HG02623 (cell line): ENCODE measurements around the gene C22orf31.

Experiments
- ATAC-seq: cut with Tn5 transposase; IDR thresholded peaks from one replicate; pipeline ENCODE4 v1.9.1; 2021; ENCODE audit warnings: moderate library complexity; ENCODE audit not compliant: unreplicated experiment

Gene C22orf31

DNA sequence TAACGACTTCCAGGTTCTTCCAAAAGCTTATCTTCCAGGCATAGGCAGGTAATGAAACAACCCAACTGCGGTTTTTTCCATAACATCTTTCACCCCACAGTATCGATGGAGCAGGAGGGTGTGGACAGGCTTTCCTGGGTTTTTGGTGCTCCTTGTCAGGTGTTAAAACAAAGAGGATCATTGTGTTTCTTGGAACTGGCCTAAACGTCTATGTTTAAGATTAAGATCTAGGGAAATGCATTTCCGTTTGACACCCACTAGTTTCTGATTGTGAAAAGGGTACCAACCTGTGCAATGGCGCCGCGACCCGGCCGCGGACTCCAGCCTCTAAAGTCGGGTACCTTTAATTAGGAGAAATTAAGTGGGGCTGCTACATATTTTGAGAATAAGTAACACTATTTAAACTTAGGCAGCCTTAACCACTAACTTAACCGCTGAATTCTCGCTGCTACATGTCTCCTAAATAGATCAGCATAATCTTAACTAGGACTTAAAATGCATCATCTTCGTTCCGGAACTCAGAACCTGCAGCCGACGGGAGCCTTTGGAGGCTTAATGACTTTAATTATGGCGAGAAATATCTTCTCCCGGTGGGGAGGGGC, 31.5 kb downstream of the C22orf31 start:
- ATAC-seq: no peak

- no peak for ATAC-seq
Measured at GRCh38 chr22:29029202-29030000, 32.2 kb downstream of the C22orf31 start.

DNA sequence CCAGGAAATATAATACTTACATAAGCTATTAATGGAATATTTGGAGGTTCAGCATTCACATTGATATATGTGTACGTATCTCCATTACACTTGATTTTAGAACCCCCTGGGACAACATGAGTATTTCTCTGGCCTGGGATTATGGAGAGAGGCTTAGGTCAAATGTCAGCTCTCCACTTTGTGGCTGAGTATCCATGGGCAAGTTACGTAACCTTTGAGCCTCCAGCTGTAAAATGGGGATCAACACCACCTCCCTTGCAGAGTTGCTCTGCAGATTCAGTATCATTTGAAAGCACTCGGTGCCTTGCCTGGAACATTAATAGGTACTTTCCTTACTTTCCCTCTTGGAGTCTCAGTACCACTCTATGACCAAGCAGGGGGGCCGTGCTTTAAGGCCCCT, 33.2 kb downstream of the C22orf31 start:
- no peak for ATAC-seq

DNA sequence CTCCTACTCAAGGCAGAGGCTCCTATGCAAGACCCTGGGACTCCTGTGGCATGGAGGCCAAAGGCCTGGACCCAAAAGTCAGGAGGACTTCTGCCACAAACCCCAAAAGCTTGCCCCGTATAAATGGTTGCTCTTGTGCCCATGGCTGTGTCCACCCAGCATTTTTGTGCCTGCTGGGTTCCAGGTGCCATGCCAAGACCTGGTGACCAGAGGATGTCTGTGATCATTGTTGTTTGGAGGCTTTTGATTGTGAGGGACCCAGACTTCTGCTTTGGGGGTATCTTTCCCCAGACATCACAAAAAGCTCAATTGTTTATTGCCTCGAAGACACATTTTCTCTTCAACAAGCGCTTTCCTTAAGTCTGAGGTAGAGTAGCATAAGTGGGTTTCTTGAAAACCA, 35.1 kb downstream of the C22orf31 start:
- no peak for ATAC-seq

- ATAC-seq: no peak
Measured at GRCh38 chr22:29023172-29023796, 38.3 kb downstream of the C22orf31 start.

GRCh38 chr22:29022101-29022817, 39.4 kb downstream of the C22orf31 start:
- ATAC-seq: no peak

GRCh38 chr22:29018293-29019189, 43.1 kb downstream of the C22orf31 start:
- no peak for ATAC-seq

DNA sequence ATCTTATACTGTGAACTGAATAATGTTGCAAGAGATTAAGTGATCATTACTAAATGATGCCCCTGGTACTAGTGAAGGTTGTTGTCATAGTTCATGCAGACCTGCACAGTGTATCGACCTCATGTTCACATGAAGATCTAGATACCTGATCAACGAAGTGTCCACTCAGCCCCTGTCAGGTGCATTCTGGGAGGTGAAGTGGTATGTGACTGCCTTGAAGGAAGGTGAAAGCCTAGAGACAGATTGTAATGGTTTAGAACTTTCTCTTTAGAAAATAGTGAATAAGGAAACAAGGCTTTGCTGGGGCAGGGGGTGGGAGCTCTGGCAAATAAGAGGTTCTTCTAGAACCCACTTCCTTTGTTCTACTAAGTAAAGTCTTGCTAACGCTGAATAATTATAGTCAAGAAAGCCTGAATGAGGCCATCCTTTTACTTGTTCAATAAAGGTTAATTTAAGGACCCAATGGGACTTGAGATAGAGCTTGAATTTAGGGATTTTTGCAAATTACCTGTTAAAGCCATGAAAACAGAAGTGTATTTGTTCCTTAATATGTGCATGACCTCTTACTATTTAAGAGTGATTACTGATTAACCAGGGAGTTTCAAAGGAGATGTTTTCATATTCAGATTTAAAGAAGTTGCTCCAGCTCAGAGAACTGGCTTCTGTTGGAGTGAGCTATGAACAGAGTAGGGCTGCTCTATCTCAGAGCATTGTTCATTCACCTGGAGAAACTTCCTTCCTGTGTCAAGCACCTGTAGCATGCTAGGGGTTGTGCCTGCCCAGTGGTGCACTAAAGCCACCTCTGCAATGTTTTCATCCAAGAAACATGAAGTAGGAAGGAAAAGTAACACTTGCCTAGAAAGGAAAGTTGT, 45.3 kb downstream of the C22orf31 start:
- ATAC-seq: no peak

DNA sequence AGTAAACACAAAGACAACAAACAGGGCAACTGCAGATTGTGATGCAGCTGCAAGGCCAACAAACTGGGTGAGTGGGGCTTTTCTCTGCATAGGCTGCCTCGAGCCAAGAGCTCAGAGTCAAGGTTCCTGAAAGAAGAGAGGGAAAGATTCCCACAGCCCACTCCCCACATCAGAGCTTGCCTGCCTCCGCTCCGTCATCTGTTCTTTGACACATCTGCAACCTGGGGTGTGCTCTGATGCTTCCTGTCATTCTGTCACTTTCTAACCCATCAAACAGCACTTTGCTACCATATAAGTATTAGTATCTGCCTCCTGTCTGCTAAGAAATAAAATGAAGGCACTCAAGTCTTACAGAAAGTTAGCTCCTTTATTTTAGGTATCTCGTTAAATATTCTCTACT, 46.9 kb downstream of the C22orf31 start:
- no peak for ATAC-seq

DNA sequence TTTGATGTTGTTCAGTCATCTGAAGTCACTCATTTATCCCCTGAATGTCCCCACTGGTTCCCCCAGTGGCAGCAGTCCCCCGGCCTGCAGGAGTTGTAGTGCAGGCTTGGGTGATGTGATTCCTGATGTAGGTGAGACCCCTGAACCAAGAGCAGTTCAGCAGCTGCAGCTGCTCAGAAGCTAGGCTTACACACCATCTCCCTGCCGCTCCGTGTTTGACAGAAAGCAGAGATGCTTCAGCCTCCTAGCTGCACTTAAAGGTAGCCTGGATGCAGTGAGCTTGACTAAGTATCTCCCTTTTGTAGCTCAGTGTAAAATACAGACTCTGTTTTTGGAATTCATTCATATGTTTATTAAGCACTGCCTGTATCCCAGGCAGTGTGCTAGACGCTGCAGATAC, 47.3 kb downstream of the C22orf31 start:
- ATAC-seq: no peak

- no peak for ATAC-seq
Measured at GRCh38 chr22:29012952-29013351, 48.7 kb downstream of the C22orf31 start.

DNA sequence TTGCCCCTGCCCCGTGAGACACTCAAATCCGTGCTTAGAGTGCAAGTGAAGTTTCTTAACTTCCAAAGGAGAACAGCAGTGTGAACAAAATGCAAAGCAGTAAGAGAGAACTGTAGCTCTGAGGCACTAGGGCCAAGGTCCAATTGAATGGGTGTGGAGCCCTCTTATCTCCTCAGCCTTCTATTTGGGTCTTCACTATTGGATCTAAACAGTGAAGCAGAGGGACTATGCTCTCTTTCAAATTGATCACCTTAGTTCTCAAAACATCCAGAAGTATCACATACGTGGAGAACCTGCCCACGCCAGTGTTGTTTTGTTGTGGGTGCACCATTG, 49.6 kb downstream of the C22orf31 start:
- ATAC-seq: no peak

- ATAC-seq: no peak
Measured at GRCh38 chr22:29011240-29012100, 50.2 kb downstream of the C22orf31 start.

DNA sequence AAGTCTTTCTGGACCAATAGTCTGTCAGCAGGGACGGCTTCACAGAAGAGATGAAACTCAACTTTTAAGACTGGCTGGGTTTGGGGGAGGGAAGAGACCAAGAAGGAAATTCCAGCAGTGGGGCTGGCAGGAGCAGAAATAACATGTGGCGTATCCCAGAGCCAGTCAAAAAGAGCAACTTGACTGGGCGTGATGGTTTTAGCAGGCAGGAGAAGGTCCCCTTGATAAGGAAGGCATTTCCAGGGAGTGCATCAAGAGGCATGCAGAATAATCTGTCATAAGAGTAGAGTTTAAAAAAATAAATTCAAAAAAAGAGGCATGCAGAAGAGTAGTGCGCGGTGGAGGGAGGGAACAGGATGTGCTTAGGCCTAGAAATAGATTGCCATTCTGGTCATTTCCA, 52.5 kb downstream of the C22orf31 start:
- ATAC-seq: no peak
